Vagina (tissue), 2 donors: ENCODE data around the gene ARVCF. TPM values are rescaled to one million over a fixed set of nuclear protein-coding genes. Genes with fewer than 3 reads are reported as not detected.

Experiments used
- DNase-seq, 2 donors: peaks; one replicate each; pipeline ENCODE4 v3.0.0-alpha.2; 2017; ENCODE audit errors: extremely low spot score in 2 of 2
- H3K27ac ChIP-seq: fragments of 200-600 bp; sonication (generic); one replicate; pipeline ENCODE4 v1.5.1; 2019
- H3K27me3 ChIP-seq: fragments of 200-600 bp; sonication (generic); one replicate; pipeline ENCODE4 v1.5.1; 2019
- H3K36me3 ChIP-seq, 2 donors: fragments of 200-600 bp; sonication (generic); one replicate each; pipeline ENCODE4 v1.5.1; 2017 to 2019
- H3K4me1 ChIP-seq: fragments of 200-600 bp; sonication (generic); one replicate; pipeline ENCODE4 v1.5.1; 2019
- H3K4me3 ChIP-seq, 2 donors: fragments of 200-600 bp; sonication (generic); 1 replicate in 1 of 2; 2 replicates in 1 of 2; pipeline ENCODE4 v1.5.1; 2016 to 2019
- H3K9me3 ChIP-seq: fragments of 200-600 bp; sonication (generic); one replicate; pipeline ENCODE4 v1.5.1; 2019
- CTCF ChIP-seq, 3 experiments: fragments of 450-650 bp in 2 of 3; fragments of 200-600 bp in 1 of 3; sonication (generic) in 1 of 3; IDR thresholded peaks; one replicate each; pipeline ENCODE4 v1.5.1; 2017 to 2019; ENCODE audit warnings: antibody characterized with exemption in 3 of 3, mild to moderate bottlenecking in 2 of 3, moderate library complexity in 2 of 3
- POLR2A ChIP-seq, 2 donors: fragments of 450-650 bp; IDR thresholded peaks; one replicate each; pipeline ENCODE4 v1.6.1; 2017; ENCODE audit warnings: antibody characterized with exemption in 2 of 2, mild to moderate bottlenecking in 2 of 2, moderate library complexity in 2 of 2
- POLR2AphosphoS5 ChIP-seq, 2 donors: sonication (generic); formaldehyde crosslinking; IDR thresholded peaks; one replicate each; pipeline ENCODE4 v1.9.0; 2017; ENCODE audit warnings: antibody characterized with exemption in 2 of 2, mild to moderate bottlenecking in 2 of 2, low read depth in 1 of 2; ENCODE audit not compliant: insufficient read depth in 1 of 2
- intact Hi-C: fragments of 100-400 bp; cut with DNase I; formaldehyde crosslinking; loops from one replicate; pipeline ENCODE4 v1.15.1; 2023
- total RNA-seq: library from RNA; depleted of rRNA; stranded (reverse); fragments of >200 nt; gene quantifications from one replicate; pipeline ENCODE4 v1.2.3, GENCODE V29; 2016

ARVCF gene
- total RNA-seq, 1 donor from 2014 or later, result 10.8 TPM

- Histone ChIP-seq H3K4me3 (no peak overlapping the region), H3K4me1 (peaks cover 32% of the 10 kb centered on the region), H3K9me3 (no peaks in the 10 kb centered on the region), H3K36me3 (peaks cover 0 to 17% of the 10 kb centered on the region in 2 donors), H3K27me3 (no peaks in the 10 kb centered on the region), H3K27ac (no peak overlapping the region)
- TF ChIP-seq POLR2AphosphoS5 (IDR thresholded peaks at IDR 0.05; ENCODE audit: insufficient read depth in 1 of 2, low read depth in 1 of 2) (no peak), POLR2A (IDR thresholded peaks at IDR 0.05) (no peak), CTCF (IDR thresholded peaks at IDR 0.05) (no peak)
- intact Hi-C loops, result no loop called here
- DNase-seq, result no peak
These were observed 34.4 kb downstream of the ARVCF start for GRCh38 chr22:19981961-19982920.

GRCh38 chr22:19981171-19981960 is 35.3 kb downstream of the ARVCF start:
- no peak overlapping the region for H3K27ac ChIP-seq
- H3K27me3 ChIP-seq, result no peaks in the 10 kb centered on the region
- TF ChIP-seq CTCF (IDR thresholded peaks at IDR 0.05) (no peak), POLR2A (IDR thresholded peaks at IDR 0.05) (no peak), POLR2AphosphoS5 (IDR thresholded peaks at IDR 0.05; ENCODE audit: insufficient read depth in 1 of 2, low read depth in 1 of 2) (no peak)
- intact Hi-C loops, result no loop called here
- no peak for DNase-seq
- no peaks in the 10 kb centered on the region for H3K9me3 ChIP-seq
- no peak overlapping the region for H3K4me3 ChIP-seq
- H3K4me1 ChIP-seq, result peaks cover 28% of the 10 kb centered on the region
- H3K36me3 ChIP-seq, result peaks cover 0 to 17% of the 10 kb centered on the region in 2 donors

GRCh38 chr22:19980766-19981165 is 35.9 kb downstream of the ARVCF start:
- intact Hi-C loops, result no loop called here
- peaks cover 22% of the 10 kb centered on the region for H3K4me1 ChIP-seq
- H3K36me3 ChIP-seq, result peaks cover 0 to 17% of the 10 kb centered on the region in 2 donors
- TF ChIP-seq CTCF (IDR thresholded peaks at IDR 0.05), result no peak
- TF ChIP-seq POLR2AphosphoS5 (IDR thresholded peaks at IDR 0.05; ENCODE audit: insufficient read depth in 1 of 2, low read depth in 1 of 2), result no peak
- no peak for TF ChIP-seq POLR2A (IDR thresholded peaks at IDR 0.05)
- no peak overlapping the region for H3K27ac ChIP-seq
- no peak overlapping the region for H3K4me3 ChIP-seq
- no peak for DNase-seq
- H3K9me3 ChIP-seq, result no peaks in the 10 kb centered on the region
- H3K27me3 ChIP-seq, result no peaks in the 10 kb centered on the region

- intact Hi-C loops, result no loop called here
- Histone ChIP-seq H3K27ac (no peak overlapping the region), H3K4me1 (peaks cover 14% of the 10 kb centered on the region), H3K9me3 (no peaks in the 10 kb centered on the region), H3K27me3 (no peaks in the 10 kb centered on the region), H3K4me3 (no peak overlapping the region), H3K36me3 (peaks cover 0 to 17% of the 10 kb centered on the region in 2 donors)
- no peak for DNase-seq
- TF ChIP-seq POLR2AphosphoS5 (IDR thresholded peaks at IDR 0.05; ENCODE audit: insufficient read depth in 1 of 2, low read depth in 1 of 2), result no peak
- TF ChIP-seq CTCF (IDR thresholded peaks at IDR 0.05), result no peak
These were observed 36.7 kb downstream of the ARVCF start for GRCh38 chr22:19979712-19980493.
